GM06990 (cell line): ENCODE data around the gene CCDC197.

Experiments used
- DNase-seq: peaks from one replicate; pipeline ENCODE4 v3.0.0-alpha.2; 2011; ENCODE audit not compliant: insufficient read length; ENCODE audit errors: extremely low read depth
- H3K27me3 ChIP-seq: replicated peaks from 2 replicates; pipeline ENCODE4 v1.6.0; 2011; ENCODE audit warnings: low read length; ENCODE audit not compliant: control insufficient read depth, insufficient read depth
- H3K36me3 ChIP-seq: 2 replicates; pipeline ENCODE4 v1.5.1; 2011; ENCODE audit warnings: low read length; ENCODE audit not compliant: control insufficient read depth, insufficient read depth
- H3K4me3 ChIP-seq: replicated peaks from 2 replicates; pipeline ENCODE4 v1.5.1; 2011; ENCODE audit warnings: low read depth, mild to moderate bottlenecking, control low read depth, low read length
- CTCF ChIP-seq: IDR thresholded peaks from 2 replicates; pipeline ENCODE4 v1.5.1; 2011; ENCODE audit warnings: low read length, control low read depth, mild to moderate bottlenecking, inconsistent platforms; ENCODE audit not compliant: insufficient read depth, poor library complexity, severe bottlenecking

CCDC197 gene

DNA sequence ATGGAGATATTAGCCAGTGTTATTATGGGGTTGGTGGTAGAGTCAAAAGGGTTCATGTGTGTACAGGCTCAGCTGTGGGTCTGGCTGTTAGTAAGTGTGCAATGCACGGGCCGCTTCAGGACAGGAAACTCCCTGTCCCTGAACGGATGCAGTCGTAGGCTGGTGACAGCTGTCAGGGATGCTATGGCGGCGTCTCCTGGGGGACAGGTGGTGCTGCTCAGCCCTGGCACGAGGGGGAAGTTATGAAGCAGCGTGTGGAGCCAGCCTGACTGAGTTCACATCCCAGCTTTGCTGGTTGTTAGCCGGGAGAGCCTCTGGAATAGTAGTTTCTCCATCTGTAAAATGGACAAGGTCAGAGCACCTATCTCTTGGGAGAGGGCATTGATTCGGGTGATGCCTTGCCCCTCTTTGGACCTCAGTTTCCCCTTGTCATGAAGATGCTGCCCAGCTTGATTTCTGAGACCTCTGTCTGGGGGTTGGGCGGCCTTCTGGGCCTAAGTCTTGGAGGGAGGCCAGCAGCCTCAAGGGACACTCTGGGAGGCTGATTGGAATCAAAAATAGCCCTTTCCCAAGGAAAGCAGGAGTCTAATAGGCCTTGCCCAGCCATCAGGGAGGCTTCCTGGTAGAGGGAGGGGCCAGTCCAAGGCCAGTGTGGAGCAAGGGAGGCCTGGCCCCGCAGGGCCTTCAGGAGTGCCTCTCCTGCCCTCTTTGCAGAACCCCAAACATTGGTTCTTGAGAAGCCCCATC, 27.8 kb upstream of the CCDC197 start:
- Histone ChIP-seq H3K4me3 (no peak overlapping the region), H3K36me3 (no peaks in the 10 kb centered on the region), H3K27me3 (no peaks in the 10 kb centered on the region)
- TF ChIP-seq CTCF = no peak
- peak; percentile 63 for DNase-seq

DNA sequence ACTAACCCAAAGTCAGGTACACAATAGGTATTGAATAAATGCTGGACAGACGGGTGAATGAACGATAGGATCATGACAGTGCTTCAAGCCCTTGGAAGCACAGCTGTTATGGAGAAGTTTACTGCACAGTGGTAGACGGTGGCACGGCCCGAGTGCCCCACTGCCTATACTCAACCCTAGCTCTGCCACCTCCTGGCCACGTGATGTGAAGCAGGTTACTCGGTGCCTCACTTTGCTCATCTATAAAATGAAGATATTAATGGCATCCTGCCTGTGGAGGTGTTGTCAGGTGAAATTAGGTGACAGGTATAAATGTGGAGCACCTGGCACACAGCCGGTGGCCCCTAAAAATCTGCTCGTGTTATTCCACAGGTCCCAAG, 26.5 kb upstream of the CCDC197 start:
- DNase-seq = no peak
- Histone ChIP-seq H3K27me3 (no peaks in the 10 kb centered on the region), H3K36me3 (no peaks in the 10 kb centered on the region), H3K4me3 (peak overlapping the region; percentile 57)
- TF ChIP-seq CTCF = peak; percentile 47

DNA sequence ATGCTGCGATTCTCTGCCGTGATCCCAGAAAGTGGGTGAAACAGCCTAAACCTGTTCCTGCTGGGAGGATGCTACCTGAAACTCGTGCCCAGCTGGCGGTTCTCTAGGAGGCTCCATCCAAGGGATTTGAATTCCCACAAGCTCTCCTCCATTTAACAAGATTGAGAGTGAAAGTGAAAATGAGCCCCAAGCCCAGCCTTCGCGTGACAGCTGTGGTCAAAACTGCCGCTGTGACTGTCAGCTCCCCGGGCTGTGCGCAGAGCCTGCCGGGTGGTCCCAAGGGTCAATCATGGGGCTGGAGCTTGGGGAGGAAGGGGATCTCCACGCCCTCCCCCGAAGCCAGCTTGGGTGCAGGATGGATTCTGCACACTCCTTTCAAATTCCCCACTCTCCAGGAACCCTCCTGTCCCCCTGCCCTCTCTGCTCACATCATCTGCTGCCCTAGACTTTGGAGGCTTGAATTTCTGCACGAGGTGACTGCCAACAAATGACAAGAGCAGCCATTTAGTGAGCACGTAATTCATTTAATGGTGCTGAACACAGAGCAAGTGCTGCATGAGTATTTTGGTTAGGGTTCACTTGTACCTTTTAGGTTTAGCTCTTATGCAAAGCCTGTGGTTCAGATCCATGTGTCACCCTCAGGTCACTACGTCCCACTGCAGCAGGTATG, 26.0 kb upstream of the CCDC197 start:
- H3K4me3 ChIP-seq = peak overlapping the region; percentile 57
- H3K27me3 ChIP-seq = no peaks in the 10 kb centered on the region
- no peaks in the 10 kb centered on the region for H3K36me3 ChIP-seq
- peak; percentile 83 for DNase-seq
- no peak for TF ChIP-seq CTCF

GRCh38 chr14:93971635-93972027, 25.5 kb upstream of the CCDC197 start:
- no peak for TF ChIP-seq CTCF
- Histone ChIP-seq H3K36me3 (no peaks in the 10 kb centered on the region), H3K4me3 (no peak overlapping the region)

DNA sequence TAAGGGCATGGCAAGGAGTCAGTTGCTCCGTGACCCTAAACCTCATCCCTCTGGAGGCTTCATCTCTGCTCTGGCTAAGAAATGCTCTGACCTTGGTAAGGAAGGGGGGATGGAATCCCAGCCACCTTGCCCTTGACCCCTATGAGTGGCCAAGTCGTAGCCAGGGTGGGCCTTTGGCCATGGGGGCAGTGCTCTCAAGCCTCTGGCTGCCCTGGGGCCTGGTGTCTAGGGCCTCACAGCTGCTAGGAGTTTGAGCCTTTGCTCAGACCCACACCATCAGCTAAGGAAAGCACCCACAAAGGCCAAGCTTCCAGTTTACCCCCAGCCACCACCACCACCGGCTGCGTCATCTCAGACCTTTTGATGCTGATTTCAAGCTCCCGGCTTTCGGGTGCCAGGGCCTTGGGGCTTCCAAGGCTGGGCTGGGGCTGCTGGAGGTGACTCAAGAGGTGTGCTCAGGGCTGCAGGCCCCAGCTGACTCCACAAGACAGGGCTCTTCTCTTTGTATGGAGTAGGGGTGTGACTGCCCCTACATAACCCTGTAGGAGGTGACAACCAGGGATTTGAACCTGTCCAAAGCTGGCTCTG, 24.4 kb upstream of the CCDC197 start:
- no peak for TF ChIP-seq CTCF
- Histone ChIP-seq H3K36me3 (no peaks in the 10 kb centered on the region), H3K4me3 (no peak overlapping the region), H3K27me3 (no peaks in the 10 kb centered on the region)
- no peak for DNase-seq

More at GRCh38 chr14:93971635-93972027, 25.5 kb upstream of the CCDC197 start:
- H3K27me3 ChIP-seq = no peaks in the 10 kb centered on the region
- no peak for DNase-seq
